Femur (tissue), 1 donor: ENCODE data around the gene EIF3I.
A peak's percentile ranks its signal among the peaks of the same experiment; 100 is the strongest.

Experiments used
- DNase-seq: peaks from one replicate; pipeline ENCODE4 v3.0.0-alpha.2; 2017

EIF3I gene

DNA sequence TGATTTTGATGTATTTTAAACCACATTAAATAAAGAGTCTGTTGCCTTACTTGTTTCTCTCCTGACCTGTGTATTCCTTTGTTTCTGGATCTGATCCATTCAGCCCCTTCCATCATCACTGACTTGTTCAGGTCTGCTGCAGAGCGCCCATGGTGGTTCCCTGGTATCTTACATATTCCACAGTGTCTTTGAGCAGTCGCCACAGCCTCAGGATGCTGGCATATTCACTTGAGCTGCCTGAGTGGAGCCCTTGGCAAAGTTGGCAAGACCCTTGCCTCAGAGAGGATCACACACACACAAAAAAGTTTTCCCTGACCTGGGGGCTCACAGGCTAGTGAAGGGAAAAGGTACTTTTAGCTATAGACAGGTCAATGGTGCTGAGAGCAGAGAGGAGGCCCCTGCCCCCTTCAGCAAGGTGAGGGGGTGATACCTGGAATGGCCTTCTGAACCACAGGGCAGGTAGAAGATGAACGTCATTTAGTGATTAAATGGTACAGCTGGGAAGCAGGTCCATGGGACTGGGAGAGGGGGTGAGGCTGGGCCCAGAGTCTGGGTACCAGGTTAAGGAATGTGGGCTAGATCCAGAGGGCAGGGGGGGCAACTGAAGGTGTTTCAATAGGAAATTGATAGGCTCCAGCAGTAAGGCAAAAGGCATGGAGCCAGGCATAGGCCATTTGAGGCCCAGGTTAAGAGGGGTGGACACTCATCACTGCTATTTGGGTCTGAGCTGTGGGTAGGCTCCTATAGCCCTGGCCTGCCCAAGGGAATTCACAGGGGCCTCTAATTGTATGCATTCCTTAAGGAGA, 23.8 kb upstream of the EIF3I start:
- peak; percentile 17 for DNase-seq

GRCh38 chr1:32199043-32199716, 23.0 kb upstream of the EIF3I start:
- DNase-seq = peak; percentile 15

- DNase-seq = peak; percentile 78
These were observed 22.5 kb upstream of the EIF3I start for GRCh38 chr1:32199717-32200072.

DNA sequence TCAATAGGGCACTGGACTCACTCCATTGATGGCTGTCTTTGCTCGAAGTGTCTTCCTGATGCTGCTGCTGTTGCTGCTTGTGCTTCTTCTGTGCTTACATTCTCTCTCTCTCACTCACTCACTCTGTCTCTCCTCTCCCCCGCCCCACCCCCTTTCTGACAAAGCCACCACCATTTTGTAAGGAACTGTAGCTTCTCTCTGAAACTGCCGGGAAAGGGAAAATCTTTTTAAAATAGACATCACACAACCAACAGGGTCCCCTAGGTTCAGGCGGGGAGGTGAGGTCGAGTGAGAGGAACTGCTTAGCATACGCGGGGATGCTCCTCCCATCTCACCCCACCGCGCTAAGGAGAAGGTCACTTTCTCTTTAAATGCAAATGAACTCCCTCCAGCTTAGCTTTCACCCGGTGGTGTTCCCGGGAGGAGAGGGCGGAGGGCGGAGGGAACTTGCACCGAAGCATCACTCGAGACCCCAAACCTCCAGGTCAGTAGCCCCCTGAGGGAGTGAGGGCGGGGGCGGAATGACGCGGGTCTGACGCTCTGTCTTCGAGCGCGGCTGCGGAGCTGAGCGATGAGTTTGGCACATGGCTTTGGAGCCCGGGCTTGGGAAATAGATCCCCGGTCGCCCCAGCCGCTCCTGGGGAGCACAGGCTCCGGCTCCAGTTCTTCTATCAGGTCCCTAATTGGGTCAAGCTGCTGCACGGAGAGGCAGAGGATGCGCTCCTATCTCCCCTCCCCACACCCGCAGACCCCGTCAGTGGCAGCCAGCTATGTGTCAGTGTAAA, 21.8 kb upstream of the EIF3I start, which contains the start of gene CCDC28B:
CCDC28B (plus strand) TSS at position 370 of the 785 bp plus-strand sequence. CDS start 1,341 bp downstream, outside the sequence.
- DNase-seq = peak; percentile 90

DNA sequence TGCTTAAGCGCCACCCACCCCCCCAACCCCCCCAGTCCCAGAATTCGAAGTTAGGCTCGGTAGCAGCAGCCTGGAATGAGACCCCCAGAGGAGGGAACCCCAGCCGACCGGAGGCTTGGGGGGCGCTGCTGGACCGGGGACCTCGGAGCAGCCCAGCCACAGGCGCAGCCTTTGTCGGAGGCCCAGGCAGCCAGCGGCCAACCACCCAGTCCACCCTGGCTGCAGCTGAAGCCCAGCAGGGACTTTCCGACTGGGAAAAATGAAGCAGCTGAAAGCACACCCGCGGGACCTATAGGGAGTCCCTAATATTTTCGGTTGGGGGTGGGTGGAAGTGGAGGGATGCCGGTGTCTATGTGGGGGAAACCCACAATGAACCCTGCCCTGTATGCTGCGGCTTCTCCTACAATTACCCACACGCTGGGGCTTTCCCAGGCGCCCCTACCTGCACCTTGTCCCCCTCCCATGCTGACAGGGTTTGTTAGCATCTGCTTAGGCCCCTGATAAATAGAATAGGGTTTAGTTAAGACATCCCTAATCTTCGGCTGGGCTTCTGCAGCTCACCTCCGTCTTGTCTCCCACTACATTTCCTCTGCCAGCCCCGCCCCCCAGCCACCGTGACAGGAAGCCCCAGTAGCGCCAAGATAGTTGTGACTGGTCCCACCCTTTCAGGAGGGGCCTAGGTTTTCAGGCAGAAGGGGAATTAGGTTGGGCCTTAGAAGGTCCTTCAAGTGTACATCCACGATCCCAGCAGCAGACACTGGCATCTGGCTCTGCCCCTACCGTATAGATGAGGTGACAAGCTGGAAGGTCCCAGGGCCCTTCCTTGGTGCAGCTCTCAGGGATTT, 21.0 kb upstream of the EIF3I start:
- DNase-seq = peak; percentile 89

GRCh38 chr1:32204943-32205361, 17.3 kb upstream of the EIF3I start:
- no peak for DNase-seq

DNA sequence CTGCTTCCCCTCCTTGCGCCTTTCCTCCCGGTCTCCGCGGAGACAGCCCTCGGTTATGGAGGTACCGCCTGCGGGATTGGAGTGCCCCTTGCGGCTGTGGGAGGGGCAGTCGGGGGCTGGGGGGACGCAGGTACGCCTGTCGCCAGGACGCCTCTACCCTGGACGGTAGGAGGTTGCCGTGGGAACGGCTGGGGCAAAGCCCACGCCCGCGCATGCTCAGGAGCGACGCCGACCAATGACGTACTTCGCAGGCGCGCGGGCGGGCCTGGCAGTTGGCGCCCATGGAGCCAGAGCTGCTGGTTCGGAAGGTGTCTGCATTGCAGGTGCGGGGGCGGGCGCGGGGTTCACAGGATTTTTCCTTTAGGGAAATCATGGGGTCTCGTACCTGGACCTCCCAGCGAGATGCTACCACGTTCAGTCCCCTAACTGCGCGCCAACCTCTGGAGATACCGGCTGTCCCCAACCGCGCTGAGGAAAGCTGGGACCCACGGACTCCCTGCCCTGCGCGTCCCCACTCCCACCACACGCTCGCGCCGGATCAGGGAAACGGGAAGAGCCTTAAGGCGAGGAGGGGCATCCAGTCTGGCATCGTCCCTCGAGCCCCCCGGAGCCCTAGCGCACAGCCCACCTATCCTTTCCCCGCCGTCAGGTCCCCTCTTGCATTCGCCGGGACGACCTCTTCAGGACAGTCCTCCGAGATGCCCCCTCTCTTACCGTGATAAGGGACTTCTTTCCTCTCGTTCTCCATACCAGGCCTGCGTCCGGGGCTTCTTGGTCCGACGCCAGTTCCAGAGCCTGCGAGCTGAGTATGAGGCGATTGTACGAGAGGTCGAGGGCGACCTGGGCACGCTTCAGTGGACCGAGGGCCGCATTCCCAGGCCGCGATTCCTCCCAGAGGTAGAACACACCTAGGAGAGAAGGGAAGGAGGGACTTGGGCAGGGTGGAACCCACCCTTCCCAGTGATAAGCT, 16.5 kb upstream of the EIF3I start, which contains the start of gene IQCC:
IQCC (plus strand) TSS at position 271 of the 970 bp plus-strand sequence; CDS start at position 282, 11 bp downstream.
- DNase-seq = peak; percentile 92

DNA sequence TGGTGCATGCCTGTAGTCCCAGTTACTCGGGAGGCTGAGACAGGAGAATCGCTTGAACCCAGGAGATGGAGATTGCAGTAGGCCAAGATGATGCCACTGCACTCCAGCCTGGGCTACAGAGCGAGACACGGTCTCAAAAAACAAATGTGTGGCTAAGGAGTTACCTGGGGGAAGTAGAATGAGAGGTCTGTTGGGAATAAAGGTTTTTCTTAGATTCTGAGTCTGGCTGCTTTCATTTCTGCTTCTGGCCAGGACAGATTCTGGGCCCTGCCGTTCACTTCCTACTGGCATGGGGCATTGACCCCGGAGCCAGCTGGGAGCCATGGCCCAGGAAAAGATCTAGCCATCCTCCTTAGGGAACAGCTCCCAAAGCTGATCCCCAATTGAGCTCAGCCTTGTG, 13.7 kb upstream of the EIF3I start:
- DNase-seq = peak; percentile 14

GRCh38 chr1:32208891-32209328, 13.3 kb upstream of the EIF3I start, which contains the start of gene DCDC2B:
Gene DCDC2B (plus strand): TSS chr1:32209089. CDS start chr1:32209094, 5 bp downstream.
- peak; percentile 65 for DNase-seq

- DNase-seq = peak; percentile 57
These were observed 6.4 kb upstream of the EIF3I start for GRCh38 chr1:32215629-32216480.

DNA sequence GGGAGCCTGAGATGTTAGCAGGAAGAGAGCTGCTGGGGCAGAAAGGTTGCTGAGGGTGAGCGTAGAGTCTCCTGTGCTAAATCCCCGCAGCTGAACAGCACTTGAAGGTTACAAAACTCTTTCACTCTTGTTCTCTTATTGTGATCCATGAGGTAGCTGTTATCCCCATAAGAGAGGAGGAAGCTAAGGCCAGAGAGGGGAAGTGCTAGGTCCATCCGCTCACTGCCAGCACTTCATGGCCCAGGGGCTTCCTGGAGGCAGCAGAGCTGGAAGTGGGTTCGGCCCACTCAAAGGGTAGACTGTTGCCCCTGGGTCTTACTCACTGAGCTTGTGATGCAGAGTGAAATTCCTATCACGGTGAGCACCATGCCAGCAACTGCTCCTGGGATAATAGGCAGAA, 5.6 kb upstream of the EIF3I start:
- DNase-seq = no peak

- no peak for DNase-seq
These were observed 3.2 kb upstream of the EIF3I start for GRCh38 chr1:32219022-32219421.

DNA sequence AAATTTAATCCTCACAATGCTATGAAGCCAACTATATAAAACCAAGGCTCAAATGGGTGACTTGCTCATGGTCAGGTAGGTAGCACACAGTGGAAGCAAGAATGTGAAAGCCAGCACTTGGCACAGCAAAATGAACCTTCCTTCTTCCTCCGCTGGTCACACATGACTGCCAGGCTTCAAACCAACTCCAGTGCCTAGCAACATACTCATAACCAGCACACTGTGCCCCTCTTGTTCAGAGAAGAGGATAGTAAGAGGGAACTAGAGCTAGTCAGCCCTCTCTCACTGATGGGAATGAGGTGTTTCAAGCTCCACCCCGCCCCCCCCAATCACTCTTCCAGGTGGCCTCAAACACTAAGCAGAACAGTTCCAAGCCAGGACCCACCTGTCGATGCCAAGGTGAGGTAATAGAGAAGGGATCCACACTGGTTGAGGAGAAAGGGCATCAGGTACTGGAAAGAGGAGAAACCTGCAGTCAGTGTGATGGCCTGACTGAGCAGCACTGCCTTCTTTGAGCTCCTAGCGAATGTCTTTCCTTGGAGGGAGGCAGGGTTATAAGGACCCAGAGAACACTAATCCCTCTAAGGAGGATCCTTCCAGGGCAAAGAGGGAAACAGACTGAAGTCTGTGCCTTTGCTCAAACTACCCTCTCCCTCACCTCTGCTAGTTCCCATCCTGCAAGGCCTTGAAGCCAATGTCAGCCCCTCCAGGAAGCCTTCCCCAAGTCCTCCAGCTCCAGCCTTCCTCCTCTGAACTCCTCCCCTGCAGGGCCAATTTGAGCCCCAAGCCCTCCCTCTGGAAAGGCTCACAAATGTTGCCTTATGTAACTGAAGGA, 1.2 kb upstream of the EIF3I start:
- no peak for DNase-seq

DNA sequence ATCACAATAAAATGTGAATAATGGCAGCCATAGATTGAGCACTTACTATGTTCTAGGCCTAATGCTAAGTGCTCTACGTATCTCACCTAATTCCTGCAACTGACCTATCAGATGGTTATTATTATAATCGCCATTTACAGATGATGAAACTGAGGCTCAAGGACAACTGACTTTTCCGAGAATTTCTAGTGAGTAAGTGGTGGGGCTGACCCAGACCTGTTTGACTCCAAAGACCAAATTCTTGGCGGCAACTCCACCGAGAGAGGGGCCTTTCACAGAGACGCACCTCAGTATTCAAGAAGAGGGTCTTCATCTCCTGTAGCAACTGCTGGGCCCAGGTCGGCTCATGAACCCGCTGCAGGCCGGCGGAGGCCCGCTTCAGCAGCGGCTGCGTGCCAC, 627 bp upstream of the EIF3I start:
- DNase-seq = no peak

DNA sequence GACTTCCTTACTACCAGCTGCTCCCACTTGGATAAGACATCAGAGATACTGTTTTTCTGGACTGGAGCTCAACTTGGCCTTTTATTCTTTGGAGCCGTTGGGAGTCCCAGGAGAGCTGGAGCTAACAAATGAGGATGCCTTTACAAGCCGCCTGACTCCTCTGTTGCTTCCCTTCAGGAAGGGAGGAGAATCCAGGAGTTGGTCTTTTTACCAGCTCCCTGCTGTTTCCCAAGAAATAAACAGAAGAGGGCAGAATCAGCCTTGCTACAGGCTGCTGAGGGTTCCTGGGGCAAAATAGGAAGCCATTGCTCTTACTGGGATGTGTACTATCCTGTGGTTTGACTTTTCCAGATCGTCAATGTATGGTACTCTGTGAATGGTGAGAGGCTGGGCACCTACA, 1.5 kb downstream of the EIF3I start:
- no peak for DNase-seq

DNA sequence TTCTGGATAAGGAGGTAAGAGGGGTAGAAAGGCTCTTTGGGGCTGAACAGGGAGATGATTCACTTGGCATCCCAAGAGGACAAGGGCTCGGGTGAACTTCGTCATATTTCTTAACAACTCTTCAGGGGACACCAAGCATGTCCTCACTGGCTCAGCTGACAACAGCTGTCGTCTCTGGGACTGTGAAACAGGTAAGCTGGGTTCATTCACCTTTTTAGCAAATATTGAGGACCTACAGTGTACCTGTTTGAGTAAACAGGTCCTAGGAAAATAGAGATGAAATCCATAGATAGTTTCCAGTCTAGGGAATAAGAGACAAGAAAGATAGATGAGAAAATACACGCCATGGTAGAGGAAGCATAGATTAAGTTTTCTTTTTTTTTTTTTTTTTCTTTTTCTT, 2.1 kb downstream of the EIF3I start:
- DNase-seq = no peak

GRCh38 chr1:32228771-32229170, 6.6 kb downstream of the EIF3I start:
- no peak for DNase-seq

- DNase-seq = no peak
These were observed 9.7 kb downstream of the EIF3I start for GRCh38 chr1:32231843-32232432.
